ENCODE measurements around the gene DEFB112. TPM values are rescaled to one million over a fixed set of nuclear protein-coding genes. Genes with fewer than 3 reads are reported as not detected.

DEFB112 gene
- total RNA-seq, 2 experiments from 2014 or later: not detected

- no peaks in the 10 kb centered on the region for H3K27me3 ChIP-seq (ENCODE audit: control insufficient read depth in 1 of 2, insufficient read depth in 2 of 2, low read length in 2 of 2)
These were observed 27.7 kb upstream of the DEFB112 start for GRCh38 chr6:50077385-50077784.

DNA sequence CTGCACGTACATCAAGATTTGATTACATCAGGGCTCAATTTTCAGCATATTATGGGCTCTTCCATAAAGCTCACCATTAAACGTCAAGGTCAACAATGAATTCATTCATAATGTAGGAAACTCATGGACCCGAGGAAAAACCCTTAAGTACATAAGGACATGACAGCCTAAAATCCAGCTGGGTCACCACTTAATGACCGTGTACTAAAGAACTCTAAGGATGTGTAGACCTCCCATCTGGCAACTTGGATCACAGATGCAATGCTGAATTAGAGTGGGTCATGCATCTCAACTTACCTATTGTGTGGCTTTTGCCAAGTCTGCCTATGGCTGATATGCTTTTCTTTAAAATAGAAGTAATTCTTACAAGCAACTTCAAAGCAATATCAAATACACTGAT lies 26.7 kb upstream of the DEFB112 start:
- Mint-ChIP-seq H3K4me3 (no peak overlapping the region), H3K36me3 (ENCODE audit: low read depth) (no peaks in the 10 kb centered on the region), H3K27me3 (no peaks in the 10 kb centered on the region), H3K4me1 (ENCODE audit: low read depth) (no peaks in the 10 kb centered on the region), H3K27ac (no peak overlapping the region), H3K9me3 (peaks cover 1% of the 10 kb centered on the region)
- peaks cover 4 to 5% of the 10 kb centered on the region in 2 experiments for H3K9me3 ChIP-seq (ENCODE audit: control insufficient read depth in 1 of 2, insufficient read depth in 1 of 2, low read length in 2 of 2)
- no peaks in the 10 kb centered on the region for H3K36me3 ChIP-seq (ENCODE audit: insufficient read depth, low read length)
- ChIA-PET POLR2A (no interaction called here), CTCF (no interaction called here)
- no peaks in the 10 kb centered on the region for H3K4me1 ChIP-seq (ENCODE audit: insufficient read depth, low read length)
- no peaks in the 10 kb centered on the region for H3K27me3 ChIP-seq (ENCODE audit: control insufficient read depth in 1 of 2, insufficient read depth in 2 of 2, low read length in 2 of 2)
- H3K27ac ChIP-seq (ENCODE audit: low read depth in 1 of 2, low read length in 2 of 2): no peak overlapping the region
- intact Hi-C loops (cut with DNase I, micrococcal nuclease): no loop called here
- no peak for ATAC-seq (ENCODE audit: poor library complexity)
- TF ChIP-seq CTCF (IDR thresholded peaks at IDR 0.05): no peak
- DNase-seq: no peak
- H3K4me3 ChIP-seq (ENCODE audit: low read length): no peak overlapping the region

More at GRCh38 chr6:50077385-50077784, 27.7 kb upstream of the DEFB112 start:
- Histone ChIP-seq H3K27ac (ENCODE audit: low read depth in 1 of 2, low read length in 2 of 2) (no peak overlapping the region), H3K4me1 (ENCODE audit: insufficient read depth, low read length) (no peaks in the 10 kb centered on the region), H3K4me3 (ENCODE audit: low read length) (no peak overlapping the region), H3K9me3 (ENCODE audit: control insufficient read depth in 1 of 2, insufficient read depth in 1 of 2, low read length in 2 of 2) (peaks cover 0 to 4% of the 10 kb centered on the region in 2 experiments), H3K36me3 (ENCODE audit: insufficient read depth, low read length) (no peaks in the 10 kb centered on the region)
- H3K36me3 Mint-ChIP-seq (ENCODE audit: low read depth): no peaks in the 10 kb centered on the region
- H3K9me3 Mint-ChIP-seq: peaks cover 1% of the 10 kb centered on the region
- H3K27ac Mint-ChIP-seq: no peak overlapping the region
- no peaks in the 10 kb centered on the region for H3K4me1 Mint-ChIP-seq (ENCODE audit: low read depth)
- intact Hi-C loops (cut with DNase I, micrococcal nuclease): no loop called here
- ATAC-seq (ENCODE audit: poor library complexity) (no peak), DNase-seq (no peak)
- TF ChIP-seq CTCF (IDR thresholded peaks at IDR 0.05): no peak
- no peaks in the 10 kb centered on the region for H3K27me3 Mint-ChIP-seq
- ChIA-PET POLR2A (no interaction called here), CTCF (no interaction called here)
- H3K4me3 Mint-ChIP-seq: no peak overlapping the region

- CTCF ChIA-PET: no interaction called here
- H3K36me3 ChIP-seq (ENCODE audit: insufficient read depth, low read length): no peaks in the 10 kb centered on the region
- POLR2A ChIA-PET: no interaction called here
- peaks cover 4 to 5% of the 10 kb centered on the region in 2 experiments for H3K9me3 ChIP-seq (ENCODE audit: control insufficient read depth in 1 of 2, insufficient read depth in 1 of 2, low read length in 2 of 2)
- peaks cover 4% of the 10 kb centered on the region for H3K9me3 Mint-ChIP-seq
- intact Hi-C loops (cut with DNase I, micrococcal nuclease): no loop called here
- no peaks in the 10 kb centered on the region for H3K36me3 Mint-ChIP-seq (ENCODE audit: low read depth)
- no peak for DNase-seq
- H3K27me3 ChIP-seq (ENCODE audit: control insufficient read depth in 1 of 2, insufficient read depth in 2 of 2, low read length in 2 of 2): no peaks in the 10 kb centered on the region
- H3K27ac Mint-ChIP-seq: no peak overlapping the region
- no peak overlapping the region for H3K4me3 Mint-ChIP-seq
- no peak for TF ChIP-seq CTCF (IDR thresholded peaks at IDR 0.05)
- no peaks in the 10 kb centered on the region for H3K4me1 Mint-ChIP-seq (ENCODE audit: low read depth)
- ATAC-seq (ENCODE audit: poor library complexity): no peak
- H3K4me1 ChIP-seq (ENCODE audit: insufficient read depth, low read length): no peaks in the 10 kb centered on the region
- no peak overlapping the region for H3K4me3 ChIP-seq (ENCODE audit: low read length)
- no peak overlapping the region for H3K27ac ChIP-seq (ENCODE audit: low read depth in 1 of 2, low read length in 2 of 2)
- no peaks in the 10 kb centered on the region for H3K27me3 Mint-ChIP-seq
These were observed 22.2 kb upstream of the DEFB112 start for GRCh38 chr6:50071921-50072320.
